Endometrial microvascular endothelial cells (primary cell): ENCODE results near the gene AGPAT1. TPM values are rescaled to one million over a fixed set of nuclear protein-coding genes. Genes with fewer than 3 reads are reported as not detected.
"Not testable (repeated sequence)": the region's sequence is repeated elsewhere in the genome, so short reads cannot be mapped to it uniquely, and the experiment has no call there.

Experiments used
- in situ Hi-C: cut with HindIII; loops from 2 replicates; pipeline ENCODE4 v1.10.0; 2017; ENCODE audit warnings: low sequenced_read_pairs, low pct_unique_long_range_greater_than_20kb; ENCODE audit errors: inconsistent ontology term
- total RNA-seq: library from RNA; depleted of rRNA; stranded (reverse); fragments of >200 nt; gene quantifications from one replicate; pipeline ENCODE4 v1.2.3, GENCODE V29; 2015; ENCODE audit errors: inconsistent ontology term

AGPAT1 gene
- total RNA-seq, 1 donor from 2014 or later, result 37.0 TPM

DNA sequence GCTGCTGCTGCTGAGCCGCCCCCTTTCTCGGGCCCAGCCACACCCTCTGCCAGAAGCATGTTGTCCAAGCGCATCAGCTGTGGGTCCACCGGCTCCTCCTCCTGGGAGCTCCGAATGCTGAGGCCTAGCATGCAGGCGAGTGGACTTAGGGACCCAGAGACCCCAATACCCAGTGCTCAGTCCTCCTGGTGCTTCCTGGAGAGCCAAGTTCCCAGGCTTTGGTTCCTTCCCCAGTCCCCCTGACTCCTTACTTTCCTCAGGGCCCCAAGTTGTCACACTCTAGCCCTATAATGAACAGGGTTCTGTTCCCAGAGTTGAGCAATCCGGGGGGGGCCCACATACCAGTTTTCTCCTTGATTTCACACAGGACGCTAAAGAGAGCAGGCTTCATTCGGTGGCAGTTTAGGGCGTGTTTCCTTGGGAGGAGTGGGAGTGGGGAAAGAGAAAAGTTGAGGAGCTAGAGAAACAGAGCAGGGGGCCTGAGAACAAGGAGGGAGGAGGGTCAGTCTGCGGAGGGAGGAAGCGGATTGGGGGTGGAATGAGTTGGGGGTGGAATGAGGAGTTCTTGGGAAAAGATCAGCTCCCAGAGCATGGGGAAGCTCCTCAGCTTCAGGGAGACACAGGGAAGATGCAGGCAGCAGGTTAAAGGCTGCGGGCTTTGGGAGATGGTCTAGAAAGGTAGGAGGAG is 12.6 kb upstream of the AGPAT1 start:
- in situ Hi-C loops, result no loop called here

DNA sequence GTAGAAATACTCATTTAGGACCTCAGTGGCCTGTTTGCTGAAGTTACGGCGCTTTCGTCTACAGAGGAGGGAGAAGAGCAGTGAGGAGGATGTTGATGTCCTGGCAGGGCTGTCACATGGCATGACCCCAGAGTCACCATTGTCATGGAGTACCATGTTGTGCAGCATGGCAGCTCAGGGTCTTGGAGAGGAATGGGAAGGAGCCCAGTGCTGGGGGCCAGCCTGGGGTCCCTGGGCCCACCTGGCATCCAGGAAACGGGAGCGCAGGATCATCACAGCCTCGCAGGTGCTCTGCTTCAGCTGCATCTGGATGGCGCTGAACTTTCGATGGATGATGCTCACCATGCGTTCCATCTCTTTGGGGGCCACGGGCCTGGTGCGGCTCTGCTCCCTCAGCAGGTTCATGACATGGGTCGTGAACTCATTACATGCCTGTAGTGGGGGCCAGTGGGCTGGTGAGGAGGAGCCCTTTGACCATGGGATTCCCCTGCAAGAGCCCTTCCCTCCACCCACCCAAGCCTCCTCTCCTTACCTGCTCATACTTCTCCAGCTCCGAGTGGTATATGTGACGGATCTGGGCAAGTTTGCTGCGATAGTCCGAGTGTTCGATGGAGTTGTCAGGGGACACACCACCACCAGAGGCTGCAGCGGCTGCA is 12.0 kb upstream of the AGPAT1 start:
- in situ Hi-C loops, result not testable (repeated sequence)

DNA sequence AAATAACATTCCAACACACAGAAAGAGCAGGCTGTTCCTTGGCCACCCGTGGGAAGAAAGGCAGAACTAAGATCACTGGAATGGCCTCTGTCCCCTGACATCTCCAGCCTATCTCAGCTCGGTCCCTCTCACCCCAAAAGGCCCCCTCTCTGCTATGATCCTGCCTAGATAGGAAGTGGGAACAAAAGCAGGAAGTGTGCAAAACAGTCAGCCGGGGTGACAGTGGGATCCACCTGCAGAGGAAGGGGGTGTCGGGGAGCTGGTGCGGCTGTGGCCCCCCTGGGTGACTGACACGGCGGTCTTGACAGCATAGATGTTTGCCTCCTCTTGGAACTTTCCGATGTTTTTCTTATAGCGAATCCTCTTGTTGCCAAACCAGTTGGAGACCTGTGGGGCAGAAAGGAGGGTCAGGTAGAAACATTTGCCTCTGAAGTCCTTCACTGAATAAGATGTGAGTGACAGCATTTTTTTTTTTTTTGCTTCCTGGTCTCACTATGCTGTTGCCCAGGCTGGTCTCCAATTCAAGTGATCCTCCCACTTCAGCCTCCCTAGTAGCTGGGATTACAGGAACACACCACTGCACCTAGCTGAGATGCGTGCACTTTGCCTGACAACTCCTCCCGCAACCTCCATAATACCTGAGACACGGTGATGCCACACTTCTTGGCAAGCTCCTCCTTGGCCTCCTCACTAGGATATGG is 11.3 kb upstream of the AGPAT1 start:
- in situ Hi-C loops, result no loop called here

DNA sequence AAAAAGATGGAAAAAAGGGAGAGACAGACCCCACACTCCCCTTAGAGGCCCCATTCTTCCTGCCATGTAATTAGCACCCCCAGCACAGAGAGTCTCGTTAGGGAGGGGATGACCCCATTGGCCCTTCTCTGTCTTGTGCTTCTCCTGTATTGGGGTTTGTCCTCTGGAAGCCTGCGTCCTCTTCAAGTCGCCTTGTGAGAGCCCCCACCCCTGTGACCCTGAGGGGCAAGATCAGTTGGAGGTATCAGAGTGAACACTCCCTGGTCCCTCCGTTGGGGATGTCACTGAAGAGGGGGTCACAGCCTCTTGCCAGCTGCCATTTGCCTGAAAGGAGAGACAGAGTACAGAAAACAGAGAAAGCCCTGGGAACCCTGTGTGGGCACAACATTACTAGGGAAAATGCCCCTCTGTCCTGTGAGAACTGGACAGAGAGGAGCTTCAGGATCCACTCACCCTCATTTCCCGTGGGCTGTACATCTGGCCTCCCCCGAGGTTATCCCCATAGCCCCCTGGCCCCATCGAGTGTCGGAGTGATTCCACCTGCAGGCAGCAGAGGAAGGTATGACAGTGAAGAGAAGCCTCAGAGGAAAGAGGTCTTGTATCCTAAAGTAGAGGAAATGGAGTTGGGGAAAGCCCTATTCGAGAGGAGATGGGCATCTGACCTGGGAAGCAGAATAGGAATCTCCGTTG is 10.4 kb upstream of the AGPAT1 start:
- in situ Hi-C loops, result not testable (repeated sequence)

DNA sequence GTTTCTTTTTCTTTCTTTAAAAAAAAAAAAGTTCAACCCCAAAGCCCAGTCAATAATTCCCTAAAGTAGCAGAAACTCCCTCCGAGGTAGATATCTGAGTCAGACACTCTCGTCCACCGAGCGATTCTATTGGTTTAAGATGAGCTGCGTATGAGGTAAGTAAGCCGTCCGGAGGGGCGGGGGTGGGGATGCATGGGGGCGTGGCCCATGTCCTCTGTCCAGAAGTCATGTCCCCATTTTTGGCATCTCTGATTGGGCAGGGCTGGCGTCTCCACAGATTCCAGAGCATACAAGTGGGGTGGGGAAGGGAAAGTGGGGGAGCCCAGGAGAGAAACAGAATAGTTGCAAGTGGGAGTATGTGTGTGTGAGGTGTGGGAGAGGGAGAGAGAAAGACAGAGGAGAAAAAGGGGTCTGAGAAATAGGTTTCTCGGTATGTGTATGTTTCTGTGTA is 9.8 kb upstream of the AGPAT1 start:
- in situ Hi-C loops, result not testable (repeated sequence)

DNA sequence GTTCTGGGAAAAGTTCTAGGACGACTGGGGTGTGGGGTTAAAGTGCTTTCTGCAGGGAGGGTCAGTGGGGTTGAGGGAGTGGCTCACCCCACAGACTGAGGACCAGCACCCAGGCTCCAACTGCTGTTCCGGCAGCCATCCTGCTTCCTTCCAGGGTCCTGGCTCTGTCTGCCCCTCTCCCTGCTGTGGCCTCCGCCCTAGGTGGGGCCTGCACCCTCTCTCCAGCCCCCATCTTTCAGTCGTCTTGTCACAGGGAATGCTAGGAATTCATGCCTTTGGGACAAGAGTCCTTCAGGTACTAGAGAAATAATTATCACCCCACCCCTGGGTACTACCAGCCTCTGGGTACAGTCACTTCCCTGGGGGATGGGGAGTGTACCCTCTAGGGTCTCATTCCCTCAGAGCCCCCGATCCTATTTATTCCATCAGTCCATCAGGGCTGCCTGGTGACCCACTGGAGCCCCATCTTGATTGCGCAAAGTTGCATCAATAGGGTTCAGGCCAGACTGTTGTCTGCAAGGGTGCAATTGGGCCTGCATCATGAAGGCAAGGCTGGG is 8.3 kb upstream of the AGPAT1 start, which contains the start of gene AGER:
Gene AGER (minus strand): TSS at position 170 of the 557 bp plus-strand sequence. CDS start 31 bp downstream, at position 139.
- in situ Hi-C loops, result no loop called here

DNA sequence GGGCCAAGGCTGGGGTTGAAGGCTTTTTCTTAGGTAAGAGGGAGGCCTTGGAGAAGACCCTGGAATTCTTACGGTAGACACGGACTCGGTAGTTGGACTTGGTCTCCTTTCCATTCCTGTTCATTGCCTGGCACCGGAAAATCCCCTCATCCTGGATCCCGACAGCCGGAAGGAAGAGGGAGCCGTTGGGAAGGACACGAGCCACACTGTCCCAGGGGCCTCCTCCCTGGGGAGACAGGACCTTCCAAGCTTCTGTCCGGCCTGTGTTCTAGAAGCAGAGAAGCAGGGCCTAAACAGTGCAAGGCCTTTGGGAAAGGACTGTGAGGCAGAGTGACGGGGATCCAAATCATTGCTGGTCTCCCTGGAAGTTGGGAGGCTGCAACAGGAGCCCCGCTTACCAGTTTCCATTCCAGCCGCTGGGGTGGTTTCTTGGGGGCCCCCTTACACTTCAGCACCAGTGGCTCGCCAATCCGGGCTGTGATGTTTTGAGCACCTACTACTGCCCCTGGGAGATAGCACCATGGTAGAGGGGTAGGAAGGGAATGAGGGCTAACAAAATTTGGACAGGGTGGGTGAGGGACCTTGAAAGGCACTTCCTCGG is 7.7 kb upstream of the AGPAT1 start:
- in situ Hi-C loops, result no loop called here

DNA sequence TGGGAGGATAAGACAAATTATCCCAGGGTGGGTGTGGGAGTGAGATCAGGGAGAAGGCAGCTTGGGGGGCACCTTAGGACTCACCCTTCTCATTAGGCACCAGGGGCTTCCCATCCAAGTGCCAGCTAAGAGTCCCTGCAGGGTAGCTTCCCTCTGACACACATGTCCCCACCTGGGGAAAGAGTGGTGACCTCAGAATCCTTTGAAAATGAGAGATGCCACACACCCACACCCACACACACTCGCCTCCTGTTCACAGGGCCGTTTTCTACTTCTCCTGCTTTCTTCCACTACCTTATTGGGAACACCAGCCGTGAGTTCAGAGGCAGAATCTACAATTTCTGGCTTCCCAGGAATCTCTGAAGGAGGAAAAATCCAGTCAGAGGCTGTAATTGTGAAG is 7.1 kb upstream of the AGPAT1 start:
- in situ Hi-C loops, result no loop called here

DNA sequence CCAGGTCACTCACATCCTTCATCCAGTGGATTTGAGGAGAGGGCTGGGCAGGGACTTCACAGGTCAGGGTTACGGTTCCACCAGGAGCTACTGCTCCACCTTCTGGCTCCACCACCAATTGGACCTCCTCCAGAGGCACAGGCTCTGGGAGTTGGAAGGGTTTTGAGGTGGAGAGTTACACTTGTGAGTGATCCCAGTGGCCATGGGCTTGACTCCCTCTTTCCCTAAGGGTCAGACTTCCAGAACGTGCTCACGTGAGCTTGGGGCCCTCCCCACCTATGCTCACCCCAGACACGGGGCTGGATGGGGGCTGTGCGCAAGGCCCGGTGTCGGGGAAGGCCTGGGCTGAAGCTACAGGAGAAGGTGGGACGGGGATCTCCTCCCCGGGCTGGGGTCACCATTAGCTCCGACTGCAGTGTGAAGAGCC is 6.7 kb upstream of the AGPAT1 start:
- in situ Hi-C loops, result no loop called here

DNA sequence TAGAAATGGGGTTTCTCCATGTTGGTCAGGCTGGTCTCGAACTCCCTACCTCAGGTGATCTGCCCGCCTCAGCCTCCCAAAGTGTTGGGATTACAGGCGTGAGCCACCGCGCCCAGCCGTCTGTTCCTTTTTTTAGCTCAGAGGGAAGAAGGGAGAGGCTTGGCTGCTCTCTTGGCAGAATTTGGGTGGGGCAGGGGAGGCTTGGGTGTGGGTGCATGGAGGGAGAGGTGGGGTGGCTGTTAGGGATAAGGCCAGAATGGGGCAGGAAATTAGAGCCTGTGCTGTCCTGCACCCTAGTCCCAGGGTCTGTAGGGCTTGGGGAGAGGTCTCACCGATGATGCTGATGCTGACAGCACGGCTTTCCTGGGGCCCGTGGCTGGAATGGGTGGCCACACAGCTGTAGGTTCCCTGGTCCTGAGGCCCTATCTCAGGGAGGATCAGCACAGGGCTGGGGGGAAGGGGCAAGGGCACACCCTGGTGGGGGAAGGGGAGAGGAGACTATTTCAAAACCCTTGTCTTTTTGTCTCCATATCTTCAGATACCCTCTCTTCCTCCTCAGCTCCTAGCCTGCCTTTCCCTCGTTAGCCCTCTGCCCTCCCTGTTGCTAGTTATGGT is 6.1 kb upstream of the AGPAT1 start:
- in situ Hi-C loops, result no loop called here

DNA sequence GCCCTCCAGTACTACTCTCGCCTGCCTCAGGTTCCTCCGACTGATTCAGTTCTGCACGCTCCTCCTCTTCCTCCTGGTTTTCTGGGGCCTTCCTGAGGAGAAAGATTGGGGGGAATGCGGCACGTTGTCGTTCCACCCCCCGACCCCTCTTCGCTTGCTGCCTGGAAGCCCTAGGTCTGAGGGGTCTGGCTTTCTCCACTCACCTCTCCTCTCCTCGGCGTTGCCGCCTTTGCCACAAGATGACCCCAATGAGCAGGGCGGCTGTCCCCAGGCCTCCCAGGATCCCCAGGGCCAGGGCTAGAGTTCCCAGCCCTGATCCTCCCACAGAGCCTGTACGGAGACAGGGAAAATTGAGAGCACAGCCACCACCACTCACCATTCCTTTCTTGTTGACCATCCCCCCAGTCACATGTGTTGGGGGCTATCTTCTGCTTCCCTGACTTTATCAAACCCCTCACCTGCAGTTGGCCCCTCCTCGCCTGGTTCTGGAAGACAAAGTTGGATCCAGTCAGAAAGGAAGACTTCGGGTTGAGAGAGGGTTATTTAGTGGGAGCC is 5.3 kb upstream of the AGPAT1 start:
- in situ Hi-C loops, result no loop called here

DNA sequence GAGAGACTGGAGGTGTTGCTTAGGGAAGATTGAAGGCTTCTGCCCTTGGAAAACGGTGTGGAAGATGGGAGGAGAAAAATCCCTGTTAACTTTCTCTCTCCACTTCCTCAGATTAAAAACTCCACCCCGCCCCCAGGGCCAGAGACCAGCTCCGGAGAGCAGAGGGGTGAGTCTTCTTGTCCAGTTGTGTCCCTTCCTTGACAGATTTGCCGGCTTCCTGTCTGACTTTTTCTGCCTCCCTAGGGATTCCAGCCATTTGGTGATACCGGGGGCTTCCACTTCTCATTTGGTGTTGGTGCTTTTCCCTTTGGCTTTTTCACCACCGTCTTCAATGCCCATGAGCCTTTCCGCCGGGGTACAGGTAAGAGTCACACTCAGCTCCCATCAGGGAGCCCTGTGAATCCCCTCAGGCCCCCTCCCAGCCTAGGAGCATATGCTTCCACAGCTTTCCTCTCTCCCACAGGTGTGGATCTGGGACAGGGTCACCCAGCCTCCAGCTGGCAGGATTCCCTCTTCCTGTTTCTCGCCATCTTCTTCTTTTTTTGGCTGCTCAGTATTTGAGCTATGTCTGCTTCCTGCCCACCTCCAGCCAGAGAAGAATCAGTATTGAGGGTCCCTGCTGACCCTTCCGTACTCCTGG is 4.0 kb upstream of the AGPAT1 start:
- in situ Hi-C loops, result no loop called here

DNA sequence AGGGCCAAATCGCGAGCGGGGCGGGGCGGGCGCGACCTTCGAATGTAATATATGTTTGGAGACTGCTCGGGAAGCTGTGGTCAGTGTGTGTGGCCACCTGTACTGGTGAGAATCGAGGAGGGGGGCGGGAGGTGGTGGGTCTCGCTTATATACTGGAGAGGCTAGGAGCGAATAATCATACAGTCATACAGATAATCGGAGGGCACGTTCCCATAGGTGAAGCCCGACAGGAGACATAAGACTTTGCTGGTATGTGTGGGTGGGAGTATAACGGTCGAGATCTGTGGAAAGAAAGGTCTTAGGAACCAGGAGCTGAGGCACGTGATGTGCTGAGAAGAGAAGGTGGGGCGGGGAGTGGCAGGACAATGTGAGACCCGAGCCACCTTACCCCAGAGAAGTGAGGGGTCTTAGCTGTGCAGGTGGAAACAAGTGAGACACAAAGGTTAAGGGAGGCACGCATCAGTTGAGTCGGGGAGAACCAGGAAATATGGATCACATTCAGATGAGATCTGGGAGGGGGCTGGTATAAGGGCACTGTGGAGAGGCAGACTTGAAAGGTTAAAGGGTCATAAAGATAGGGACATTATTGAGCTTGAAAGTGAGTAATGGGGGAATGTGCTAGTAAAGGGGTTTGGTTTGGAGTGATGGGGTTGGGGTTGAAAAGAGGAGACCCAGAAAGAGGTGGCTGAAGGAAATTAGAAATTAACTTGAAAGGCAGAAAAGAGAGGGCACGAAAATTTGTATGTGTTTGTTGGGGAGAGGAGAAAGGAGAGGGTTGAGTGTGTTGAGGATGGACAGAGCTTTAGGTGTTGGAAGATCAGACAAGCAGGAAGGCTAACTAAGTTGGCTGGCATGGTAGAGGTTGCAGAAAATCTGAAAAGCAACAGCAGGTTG is 2.9 kb upstream of the AGPAT1 start:
- in situ Hi-C loops, result no loop called here

DNA sequence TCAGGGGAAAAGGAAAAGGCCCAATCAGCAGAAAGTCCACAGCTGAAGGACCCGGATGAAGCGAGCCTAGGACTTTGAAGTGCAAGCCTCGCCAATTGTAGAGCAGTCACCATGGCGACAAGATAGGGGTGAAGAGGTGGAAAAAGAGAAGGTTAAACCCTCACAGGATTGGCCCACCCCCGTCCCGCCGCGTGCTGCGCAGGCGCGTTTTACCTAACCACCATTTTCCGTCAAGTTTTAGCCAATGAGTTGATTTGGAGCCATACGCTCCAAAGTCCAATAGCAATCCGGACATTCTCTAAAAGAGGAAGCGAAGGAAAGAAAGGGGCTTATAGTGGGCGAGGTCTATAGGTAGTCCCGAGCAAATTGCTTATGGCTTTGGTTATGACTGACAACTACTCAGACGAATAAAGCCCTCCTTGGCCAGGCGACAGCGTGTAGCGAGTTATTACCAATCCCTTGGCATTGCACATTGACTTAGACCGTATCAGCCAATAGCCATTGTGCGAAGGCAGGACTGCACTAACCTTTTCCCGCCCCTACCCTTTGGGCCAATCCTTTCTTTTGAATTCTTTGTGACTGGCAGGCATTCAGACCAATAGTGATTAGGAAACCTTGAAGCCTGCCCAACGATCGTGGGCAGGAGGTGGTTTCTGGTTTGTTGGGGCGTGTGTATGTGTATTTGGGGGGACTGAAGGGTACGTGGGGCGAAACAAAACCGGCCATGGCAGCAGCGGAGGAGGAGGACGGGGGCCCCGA is 2.1 kb upstream of the AGPAT1 start, which contains the start of gene RNF5:
Gene RNF5 (plus strand): TSS at position 618 of the 759 bp plus-strand sequence. CDS start 107 bp downstream, at position 725.
- in situ Hi-C loops, result no loop called here

DNA sequence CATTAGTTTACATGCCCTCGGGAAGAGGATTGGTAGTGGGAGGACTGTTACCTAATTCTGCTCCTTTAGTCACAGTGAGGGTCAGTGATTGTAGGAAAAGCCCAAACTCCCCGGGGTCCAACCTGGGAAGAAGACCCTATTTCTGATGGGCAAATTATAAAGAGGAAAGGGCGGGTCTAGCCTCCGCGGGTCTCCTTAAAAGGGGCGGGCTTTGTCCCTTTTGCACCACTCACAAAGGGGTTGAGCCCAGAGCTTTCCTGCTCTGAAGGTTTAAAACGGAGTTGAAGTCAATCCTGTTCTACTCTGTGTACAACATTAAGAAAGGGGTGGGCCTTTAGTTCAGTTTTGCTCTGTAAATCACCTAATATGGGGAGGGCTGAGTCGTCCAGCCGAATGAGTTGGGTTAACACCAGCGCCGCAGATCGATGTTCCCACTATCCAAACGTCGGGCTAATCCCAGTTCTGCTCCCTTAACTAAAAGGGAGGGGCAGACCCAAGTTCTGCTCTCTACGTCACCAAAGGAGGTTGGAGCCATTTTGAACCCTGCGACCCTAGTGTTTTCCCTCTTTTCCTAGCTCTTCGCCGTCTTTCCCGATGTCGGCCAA is 1.4 kb upstream of the AGPAT1 start:
- in situ Hi-C loops, result no loop called here
